GM12891 (cell line): ENCODE results near the gene SCRN2.

Experiments used
- POLR2A ChIP-seq: IDR thresholded peaks from 2 replicates; pipeline ENCODE4 v1.6.1; 2011; ENCODE audit warnings: low read depth, low read length, control low read depth
- POLR2AphosphoS5 ChIP-seq: IDR thresholded peaks from 2 replicates; pipeline ENCODE4 v1.6.1; 2011; ENCODE audit warnings: low read depth, low read length, control low read depth
- POU2F2 ChIP-seq: IDR thresholded peaks from 2 replicates; pipeline ENCODE4 v1.6.1; 2011; ENCODE audit warnings: low read depth, mild to moderate bottlenecking, control low read depth, low read length, moderate library complexity
- TAF1 ChIP-seq: IDR thresholded peaks from 2 replicates; pipeline ENCODE4 v1.6.1; 2011; ENCODE audit warnings: low read depth, low read length, control low read depth

GRCh38 chr17:47852113-47852949 lies 11.3 kb upstream of the SCRN2 start:
- TF ChIP-seq TAF1 (no peak), POLR2A (no peak), POLR2AphosphoS5 (no peak), POU2F2 (no peak)
